GM18873 (cell line): ENCODE data around the gene ACTL10.
"Not testable (repeated sequence)": the region's sequence is repeated elsewhere in the genome, so short reads cannot be mapped to it uniquely, and the experiment has no call there.

Experiments used
- ATAC-seq: cut with Tn5 transposase; IDR thresholded peaks from one replicate; pipeline ENCODE4 v1.9.1; 2021; ENCODE audit warnings: mild to moderate bottlenecking, moderate library complexity, moderate number of reproducible peaks; ENCODE audit not compliant: unreplicated experiment, low FRiP score

ACTL10 gene

GRCh38 chr20:33689493-33689892 is 22.8 kb downstream of the ACTL10 start:
- ATAC-seq = no peak

GRCh38 chr20:33689973-33690372 is 23.2 kb downstream of the ACTL10 start:
- no peak for ATAC-seq

- ATAC-seq = no peak
Measured at GRCh38 chr20:33693289-33693688, 26.5 kb downstream of the ACTL10 start.

- ATAC-seq = no peak
Measured at GRCh38 chr20:33693741-33694638, 27.2 kb downstream of the ACTL10 start.

GRCh38 chr20:33694639-33695012 is 27.9 kb downstream of the ACTL10 start:
- ATAC-seq = no peak

- ATAC-seq = no peak
Measured at GRCh38 chr20:33696448-33696847, 29.7 kb downstream of the ACTL10 start.

- no peak for ATAC-seq
Measured at GRCh38 chr20:33697129-33697528, 30.4 kb downstream of the ACTL10 start.

- not testable (repeated sequence) for ATAC-seq
Measured at GRCh38 chr20:33698966-33699365, 32.2 kb downstream of the ACTL10 start.

GRCh38 chr20:33700696-33701441 is 34.1 kb downstream of the ACTL10 start:
- ATAC-seq = not testable (repeated sequence)

GRCh38 chr20:33701629-33702450 is 35.1 kb downstream of the ACTL10 start:
- ATAC-seq = no peak

- ATAC-seq = no peak
Measured at GRCh38 chr20:33702861-33703260, 36.1 kb downstream of the ACTL10 start.

GRCh38 chr20:33703498-33704137 is 36.9 kb downstream of the ACTL10 start:
- no peak for ATAC-seq

GRCh38 chr20:33704197-33704924 is 37.6 kb downstream of the ACTL10 start:
- no peak for ATAC-seq

- no peak for ATAC-seq
Measured at GRCh38 chr20:33707668-33708067, 40.9 kb downstream of the ACTL10 start.

- ATAC-seq = no peak
Measured at GRCh38 chr20:33709398-33709797, 42.7 kb downstream of the ACTL10 start.

GRCh38 chr20:33709905-33710541 is 43.3 kb downstream of the ACTL10 start:
- no peak for ATAC-seq

- no peak for ATAC-seq
Measured at GRCh38 chr20:33710681-33711445, 44.1 kb downstream of the ACTL10 start.

GRCh38 chr20:33711446-33711738 is 44.6 kb downstream of the ACTL10 start:
- no peak for ATAC-seq
